Type B pancreatic cell (in vitro differentiated cells): Measurements from ENCODE around the gene BCAR1. TPM values are rescaled to one million over a fixed set of nuclear protein-coding genes. Genes with fewer than 3 reads are reported as not detected.

Experiments used
- DNase-seq: peaks from one replicate; pipeline ENCODE4 v3.0.0; 2021; ENCODE audit warnings: mixed read lengths; ENCODE audit not compliant: unreplicated experiment; ENCODE audit errors: extremely low spot score
- H3K27ac Mint-ChIP-seq: 2 replicates; pipeline ENCODE4 v1.8.0; 2021; ENCODE audit warnings: mild to moderate bottlenecking, mixed read lengths
- H3K27me3 Mint-ChIP-seq: 2 replicates; pipeline ENCODE4 v1.8.0; 2021; ENCODE audit warnings: mixed read lengths
- H3K36me3 Mint-ChIP-seq: 2 replicates; pipeline ENCODE4 v1.8.0; 2021; ENCODE audit warnings: mixed read lengths
- H3K4me1 Mint-ChIP-seq: one replicate; pipeline ENCODE4 v1.8.0; 2021; ENCODE audit warnings: mixed read lengths; ENCODE audit not compliant: unreplicated experiment
- H3K4me3 Mint-ChIP-seq: 2 replicates; pipeline ENCODE4 v1.8.0; 2021; ENCODE audit warnings: mild to moderate bottlenecking, mixed read lengths
- H3K9me3 Mint-ChIP-seq: 2 replicates; pipeline ENCODE4 v1.8.0; 2021; ENCODE audit warnings: mixed read lengths
- CTCF ChIP-seq: fragments of 200-600 bp; sonication (generic); conservative IDR thresholded peaks from 2 replicates; pipeline ENCODE4 v1.5.0; 2021; ENCODE audit warnings: antibody characterized with exemption, mild to moderate bottlenecking
- total RNA-seq: library from RNA; stranded (reverse); gene quantifications from 2 replicates; pipeline ENCODE4 v1.2.1, GENCODE V29; 2021; ENCODE audit warnings: low replicate concordance

Gene BCAR1
- total RNA-seq, 1 donor from 2014 or later, result 73.0 TPM

GRCh38 chr16:75237398-75238131 is 13.9 kb downstream of the BCAR1 start:
- Mint-ChIP-seq H3K9me3 (no peaks in the 10 kb centered on the region), H3K4me1 (peaks cover 15% of the 10 kb centered on the region), H3K27me3 (no peaks in the 10 kb centered on the region), H3K36me3 (peaks cover 12% of the 10 kb centered on the region), H3K27ac (no peak overlapping the region), H3K4me3 (no peak overlapping the region)
- TF ChIP-seq CTCF, result no peak
- DNase-seq, result no peak

- H3K4me1 Mint-ChIP-seq, result peaks cover 15% of the 10 kb centered on the region
- H3K27me3 Mint-ChIP-seq, result no peaks in the 10 kb centered on the region
- no peak for DNase-seq
- no peak overlapping the region for H3K4me3 Mint-ChIP-seq
- peak overlapping the region; percentile 68 for H3K27ac Mint-ChIP-seq
- peaks cover 12% of the 10 kb centered on the region for H3K36me3 Mint-ChIP-seq
- no peak for TF ChIP-seq CTCF
- no peaks in the 10 kb centered on the region for H3K9me3 Mint-ChIP-seq
Observed at GRCh38 chr16:75236736-75237397, 14.6 kb downstream of the BCAR1 start.

GRCh38 chr16:75236232-75236631 is 15.2 kb downstream of the BCAR1 start:
- DNase-seq, result no peak
- peaks cover 12% of the 10 kb centered on the region for H3K36me3 Mint-ChIP-seq
- peaks cover 15% of the 10 kb centered on the region for H3K4me1 Mint-ChIP-seq
- H3K9me3 Mint-ChIP-seq, result no peaks in the 10 kb centered on the region
- no peak overlapping the region for H3K4me3 Mint-ChIP-seq
- H3K27me3 Mint-ChIP-seq, result no peaks in the 10 kb centered on the region
- H3K27ac Mint-ChIP-seq, result peak overlapping the region; percentile 68
- no peak for TF ChIP-seq CTCF

GRCh38 chr16:75235721-75236193 is 15.7 kb downstream of the BCAR1 start:
- no peak for DNase-seq
- peaks cover 12% of the 10 kb centered on the region for H3K36me3 Mint-ChIP-seq
- H3K9me3 Mint-ChIP-seq, result no peaks in the 10 kb centered on the region
- no peaks in the 10 kb centered on the region for H3K27me3 Mint-ChIP-seq
- peaks cover 15% of the 10 kb centered on the region for H3K4me1 Mint-ChIP-seq
- no peak overlapping the region for H3K4me3 Mint-ChIP-seq
- no peak for TF ChIP-seq CTCF
- peak overlapping the region; percentile 68 for H3K27ac Mint-ChIP-seq

- Mint-ChIP-seq H3K27me3 (no peaks in the 10 kb centered on the region), H3K27ac (peak overlapping the region; percentile 68)
Observed at GRCh38 chr16:75234856-75235696, 16.3 kb downstream of the BCAR1 start.

More at GRCh38 chr16:75234856-75235696, 16.3 kb downstream of the BCAR1 start:
- H3K4me1 Mint-ChIP-seq, result peaks cover 10% of the 10 kb centered on the region
- no peak for TF ChIP-seq CTCF
- no peaks in the 10 kb centered on the region for H3K9me3 Mint-ChIP-seq
- H3K36me3 Mint-ChIP-seq, result peaks cover 16% of the 10 kb centered on the region
- DNase-seq, result no peak
- H3K4me3 Mint-ChIP-seq, result no peak overlapping the region
